K562 (cell line): ENCODE results near the gene DLX2. TPM values are rescaled to one million over a fixed set of nuclear protein-coding genes. Genes with fewer than 3 reads are reported as not detected.

Source experiments
- EGR1 ChIP-seq: fragments of 450-650 bp; conservative IDR thresholded peaks from 2 replicates; pipeline ENCODE4 v1.6.1; 2017; ENCODE audit warnings: mild to moderate bottlenecking
- EZH2 ChIP-seq: IDR thresholded peaks from 2 replicates; pipeline ENCODE4 v1.6.1; 2012; ENCODE audit warnings: low read depth, mild to moderate bottlenecking, inconsistent platforms, low read length, borderline replicate concordance
- HDGF ChIP-seq: fragments of 450-650 bp; IDR thresholded peaks from 2 replicates; pipeline ENCODE4 v1.6.1; 2016
- HMG20A ChIP-seq: fragments of 450-650 bp; formaldehyde crosslinking; conservative IDR thresholded peaks from 2 replicates; pipeline ENCODE4 v1.4.0; 2020; ENCODE audit warnings: mild to moderate bottlenecking, mixed read lengths
- MCM5 ChIP-seq: fragments of 450-650 bp; IDR thresholded peaks from 2 replicates; pipeline ENCODE4 v1.6.1; 2016; ENCODE audit warnings: low read depth
- MEF2D ChIP-seq: conservative IDR thresholded peaks from 2 replicates; pipeline ENCODE4 v1.6.1; 2016; ENCODE audit warnings: low read depth, missing genetic modification characterization, missing compliant biosample characterization
- PCBP1 ChIP-seq: fragments of 200-400 bp; formaldehyde crosslinking; IDR thresholded peaks from 2 replicates; pipeline ENCODE4 v1.6.1; 2018; ENCODE audit warnings: mild to moderate bottlenecking, low read depth, low read length; ENCODE audit not compliant: poor library complexity, severe bottlenecking
- RBM34 ChIP-seq: fragments of 200-400 bp; formaldehyde crosslinking; IDR thresholded peaks from 2 replicates; pipeline ENCODE4 v1.6.1; 2018; ENCODE audit warnings: low read length, borderline replicate concordance; ENCODE audit not compliant: insufficient read depth
- U2AF2 ChIP-seq: fragments of 200-400 bp; formaldehyde crosslinking; optimal IDR thresholded peaks from 2 replicates; pipeline ENCODE3; 2017; ENCODE audit warnings: low read depth, mild to moderate bottlenecking, low read length
- YBX1 ChIP-seq: fragments of 450-650 bp; IDR thresholded peaks from 2 replicates; pipeline ENCODE4 v1.7.1; 2016; ENCODE audit warnings: mild to moderate bottlenecking
- ZBTB33 ChIP-seq: sonication (generic); formaldehyde crosslinking; IDR thresholded peaks from 2 replicates; pipeline ENCODE4 v1.8.1; 2023; ENCODE audit warnings: mild to moderate bottlenecking, missing genetic modification reagents
- ZNF668 ChIP-seq: fragments of 250-450 bp; sonication (Bioruptor Pico); IDR thresholded peaks from 2 replicates; pipeline ENCODE4 v1.8.0; 2022; ENCODE audit warnings: mild to moderate bottlenecking, inconsistent platforms
- ZNF695 ChIP-seq: fragments of 450-650 bp; formaldehyde crosslinking; IDR thresholded peaks from 2 replicates; pipeline ENCODE4 v1.4.0; 2020; ENCODE audit warnings: mild to moderate bottlenecking, moderate library complexity
- polyA plus RNA-seq, 8 experiments: library from polyadenylated mRNA; depleted of rRNA in 4 of 8; stranded (reverse) in 5 of 8; unstranded in 3 of 8; fragments of >200 nt; fragmentation: Nextera tagmentation in 2 of 8; fragmentation: Illumina TruSeq in 1 of 8; extraction: Ambion mirVana in 2 of 8; extraction: Trizol in 1 of 8; gene quantifications; 2 replicates each; pipeline versions ENCODE4 v1.2.1 to v1.2.3, GENCODE V29; 2011 to 2014; ENCODE audit warnings: inconsistent platforms in 1 of 8, missing spikeins in 1 of 8
- total RNA-seq, 7 experiments: library from RNA; depleted of rRNA in 6 of 7; stranded (reverse); fragments of >200 nt in 6 of 7; fragmentation: Illumina TruSeq in 2 of 7; extraction: Trizol in 2 of 7; gene quantifications; 2 replicates each; pipeline versions ENCODE4 v1.2.1 to v1.2.3, GENCODE V29; 2011 to 2021; ENCODE audit warnings: low replicate concordance in 1 of 7

DLX2 gene
- total and polyA plus RNA-seq, 9 of the 15 experiments (the other 6 are each of a cell fraction or from before 2014, with no cell fraction given), result 0.14 to 4.3 (median 0.86) TPM

- TF ChIP-seq ZNF695 (CRISPR knock-in tag) (no peak), ZNF668 (no peak), HMG20A (CRISPR knock-in tag) (no peak), HDGF (no peak), EZH2 (no peak), EGR1 (peak; percentile 65), RBM34 (no peak), MCM5 (no peak), PCBP1 (peak; percentile 61), YBX1 (no peak), U2AF2 (no peak), ZBTB33 (CRISPR knock-in tag) (peak; percentile 57; the same call in 1 of the 2 replicates), MEF2D (no peak)
Observed at GRCh38 chr2:172096626-172097547, 5.8 kb downstream of the DLX2 start (continued).
